ENCODE measurements around the gene SLC17A7.

SLC17A7 gene

GRCh38 chr19:49418511-49418910, 22.8 kb downstream of the SLC17A7 start:
- TF ChIP-seq, protein P1, sequence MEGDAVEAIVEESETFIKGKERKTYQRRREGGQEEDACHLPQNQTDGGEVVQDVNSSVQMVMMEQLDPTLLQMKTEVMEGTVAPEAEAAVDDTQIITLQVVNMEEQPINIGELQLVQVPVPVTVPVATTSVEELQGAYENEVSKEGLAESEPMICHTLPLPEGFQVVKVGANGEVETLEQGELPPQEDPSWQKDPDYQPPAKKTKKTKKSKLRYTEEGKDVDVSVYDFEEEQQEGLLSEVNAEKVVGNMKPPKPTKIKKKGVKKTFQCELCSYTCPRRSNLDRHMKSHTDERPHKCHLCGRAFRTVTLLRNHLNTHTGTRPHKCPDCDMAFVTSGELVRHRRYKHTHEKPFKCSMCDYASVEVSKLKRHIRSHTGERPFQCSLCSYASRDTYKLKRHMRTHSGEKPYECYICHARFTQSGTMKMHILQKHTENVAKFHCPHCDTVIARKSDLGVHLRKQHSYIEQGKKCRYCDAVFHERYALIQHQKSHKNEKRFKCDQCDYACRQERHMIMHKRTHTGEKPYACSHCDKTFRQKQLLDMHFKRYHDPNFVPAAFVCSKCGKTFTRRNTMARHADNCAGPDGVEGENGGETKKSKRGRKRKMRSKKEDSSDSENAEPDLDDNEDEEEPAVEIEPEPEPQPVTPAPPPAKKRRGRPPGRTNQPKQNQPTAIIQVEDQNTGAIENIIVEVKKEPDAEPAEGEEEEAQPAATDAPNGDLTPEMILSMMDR (IDR thresholded peaks at IDR 0.05): no peak
- TF ChIP-seq ZFX (IDR thresholded peaks at IDR 0.05; ENCODE audit: borderline replicate concordance): no peak
- H3K27ac ChIP-seq: no peak overlapping the region

- no peak overlapping the region for H3K27ac ChIP-seq
- TF ChIP-seq, protein P1 (IDR thresholded peaks at IDR 0.05): no peak
These were observed 24.2 kb downstream of the SLC17A7 start for GRCh38 chr19:49417088-49417487.

DNA sequence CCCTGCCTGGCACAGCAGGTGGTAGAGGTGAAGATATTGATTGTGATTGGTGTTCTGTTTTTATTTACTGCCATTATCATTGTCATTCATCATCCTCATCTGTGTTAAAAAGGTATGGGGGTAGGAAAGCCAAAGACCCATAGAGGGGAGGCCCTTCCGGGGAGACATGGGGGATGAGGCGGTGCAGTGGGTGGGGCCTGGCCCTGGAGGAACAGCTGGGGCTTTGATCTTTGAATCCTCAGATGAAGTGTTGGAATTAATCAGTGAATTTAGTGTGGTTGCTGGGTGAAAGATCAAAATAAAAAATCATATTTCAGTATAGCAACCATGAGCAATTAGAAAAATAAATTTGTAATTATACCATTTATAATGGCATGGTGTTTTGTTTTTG, 25.5 kb downstream of the SLC17A7 start:
- TF ChIP-seq, protein P1 (IDR thresholded peaks at IDR 0.05): no peak
- no peak for TF ChIP-seq ZFX (IDR thresholded peaks at IDR 0.05; ENCODE audit: borderline replicate concordance)
- H3K27ac ChIP-seq: no peak overlapping the region

DNA sequence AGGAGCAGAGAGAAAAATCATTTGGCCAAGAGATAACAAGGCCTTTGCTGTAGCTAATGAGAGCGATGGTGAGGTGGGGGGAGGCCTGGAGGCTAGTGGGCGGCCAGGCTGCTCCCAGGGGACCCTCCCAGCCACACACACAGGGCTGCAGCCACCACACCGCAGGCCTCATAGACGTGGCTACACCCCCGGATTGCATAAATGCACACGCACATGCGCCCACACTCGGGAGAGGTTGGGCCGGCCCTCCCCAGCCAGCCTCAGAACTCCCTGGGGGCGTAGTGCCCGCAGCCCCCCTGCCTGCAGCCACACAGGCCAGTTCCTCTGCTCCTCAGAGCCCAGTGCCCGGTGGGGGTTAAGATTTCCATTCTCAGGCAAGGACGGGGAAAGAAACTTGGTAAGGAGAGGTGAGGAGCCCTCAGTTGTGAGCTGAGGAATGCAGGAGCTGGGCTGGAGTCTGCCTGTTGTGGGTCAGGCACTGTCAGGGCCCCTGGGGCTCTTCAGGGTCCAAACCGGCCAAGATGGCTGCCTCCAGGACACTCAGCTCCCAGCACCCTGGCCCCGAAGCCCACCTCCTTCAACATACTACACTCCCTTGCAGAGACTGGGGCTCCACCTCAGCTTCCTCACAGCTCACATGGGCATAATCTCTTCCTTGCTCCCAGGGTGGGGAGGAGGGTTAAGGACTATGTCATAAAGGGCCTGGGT, 26.1 kb downstream of the SLC17A7 start:
- TF ChIP-seq ZFX (IDR thresholded peaks at IDR 0.05; ENCODE audit: borderline replicate concordance): no peak
- no peak overlapping the region for H3K27ac ChIP-seq

DNA sequence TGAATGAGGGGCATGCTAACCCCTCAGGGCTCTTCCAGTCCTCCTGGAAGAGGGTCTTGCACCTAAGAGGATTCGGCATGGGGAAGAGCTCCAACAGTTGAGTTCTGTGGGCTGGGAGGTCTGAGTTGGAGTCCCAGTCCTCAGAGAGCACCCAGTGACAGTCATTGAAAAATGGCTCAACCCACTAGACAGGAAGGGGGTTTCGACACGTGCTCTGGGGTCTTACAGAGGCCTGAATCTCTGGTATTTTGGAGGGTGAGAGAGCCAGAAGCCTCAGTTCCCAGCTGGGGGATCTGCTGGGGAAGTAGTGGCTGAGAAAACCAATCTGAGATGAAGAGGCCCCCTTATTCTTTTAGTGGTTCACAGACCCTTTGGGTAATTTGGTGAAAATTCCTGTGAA, 27.1 kb downstream of the SLC17A7 start:
- TF ChIP-seq, protein P1 (IDR thresholded peaks at IDR 0.05): no peak
- no peak for TF ChIP-seq ZFX (IDR thresholded peaks at IDR 0.05; ENCODE audit: borderline replicate concordance)
- H3K27ac ChIP-seq: no peak overlapping the region

GRCh38 chr19:49413348-49413747, 28.0 kb downstream of the SLC17A7 start:
- H3K27ac ChIP-seq: no peak overlapping the region
- TF ChIP-seq, protein P1 (IDR thresholded peaks at IDR 0.05): no peak
- TF ChIP-seq ZFX (IDR thresholded peaks at IDR 0.05; ENCODE audit: borderline replicate concordance): no peak

- no peak for TF ChIP-seq ZFX (IDR thresholded peaks at IDR 0.05; ENCODE audit: borderline replicate concordance)
- TF ChIP-seq, protein P1 (IDR thresholded peaks at IDR 0.05): no peak
- H3K27ac ChIP-seq: no peak overlapping the region
These were observed 29.5 kb downstream of the SLC17A7 start for GRCh38 chr19:49411681-49412326.
